SK-N-SH (cell line): ENCODE results near the gene SHB. TPM values are rescaled to one million over a fixed set of nuclear protein-coding genes. Genes with fewer than 3 reads are reported as not detected.
A peak's percentile ranks its signal among the peaks of the same experiment; 100 is the strongest.

Source experiments
- CTCF ChIA-PET: fragments of 300-600, 350-600 bp; formaldehyde crosslinking; extraction: SDS; loops from one replicate; lab custom pipeline; 2021; lab: Yijun Ruan, JAX
- POLR2A ChIA-PET: fragments of 350-600 bp; sonication (Branson Sonifier 250); formaldehyde crosslinking; extraction: SDS; loops from one replicate; lab custom pipeline; 2020; ENCODE audit warnings: antibody characterized with exemption, inconsistent platforms; lab: Yijun Ruan, JAX
- DNase-seq: peaks from one replicate; pipeline ENCODE4 v3.0.0; 2012
- H2AFZ ChIP-seq: fragments of 200-600 bp; sonication (generic); 2 replicates; pipeline ENCODE4 v1.8.1; 2016; ENCODE audit warnings: antibody characterized with exemption, mild to moderate bottlenecking, low read depth
- H3F3A ChIP-seq: fragments of 200-600 bp; sonication (generic); replicated peaks from 2 replicates; pipeline ENCODE3; 2016; ENCODE audit warnings: antibody characterized with exemption, mild to moderate bottlenecking; ENCODE audit not compliant: insufficient read depth
- H3K27ac ChIP-seq, 2 experiments: fragments of 200-500 bp in 1 of 2; fragments of 200-600 bp in 1 of 2; sonication (Bioruptor generic) in 1 of 2; sonication (generic), shearing (Covaris generic) in 1 of 2; 2 replicates each; pipeline versions ENCODE4 v1.5.1 to v1.6.1; 2014 to 2016; ENCODE audit warnings: low read depth in 2 of 2, inconsistent platforms in 1 of 2, low read length in 1 of 2, mild to moderate bottlenecking in 1 of 2, mixed read lengths in 1 of 2
- H3K27me3 ChIP-seq: fragments of 200-600 bp; sonication (generic), shearing (Covaris generic); 2 replicates; pipeline ENCODE4 v1.6.1; 2016; ENCODE audit warnings: mixed run types; ENCODE audit not compliant: insufficient read depth
- H3K36me3 ChIP-seq, 2 experiments: fragments of 200-500 bp in 1 of 2; fragments of 200-600 bp in 1 of 2; sonication (Bioruptor generic) in 1 of 2; sonication (generic) in 1 of 2; replicated peaks in 1 of 2; 2 replicates each; pipeline versions ENCODE3 to v1.5.1; 2014 to 2016; ENCODE audit warnings: low read length in 1 of 2, mild to moderate bottlenecking in 1 of 2; ENCODE audit not compliant: insufficient read depth in 2 of 2, control insufficient read depth in 1 of 2
- H3K4me1 ChIP-seq, 2 experiments: fragments of 200-500 bp in 1 of 2; fragments of 200-600 bp in 1 of 2; sonication (Bioruptor generic) in 1 of 2; sonication (generic), shearing (Covaris generic) in 1 of 2; 2 replicates each; pipeline versions ENCODE4 v1.5.1 to v1.6.1; 2014 to 2016; ENCODE audit warnings: low read depth in 1 of 2, low read length in 1 of 2, mixed run types in 1 of 2; ENCODE audit not compliant: insufficient read depth in 2 of 2, control insufficient read depth in 1 of 2
- H3K4me2 ChIP-seq: fragments of 200-600 bp; sonication (generic), shearing (Covaris generic); 2 replicates; pipeline ENCODE4 v1.6.1; 2017; ENCODE audit warnings: mixed run types
- H3K4me3 ChIP-seq, 2 experiments: fragments of 200-500 bp in 1 of 2; fragments of 200-600 bp in 1 of 2; sonication (Bioruptor generic) in 1 of 2; sonication (generic), shearing (Covaris generic) in 1 of 2; 2 replicates each; pipeline versions ENCODE4 v1.5.1 to v1.8.1; 2014 to 2016; ENCODE audit warnings: low read depth in 2 of 2, inconsistent platforms in 1 of 2, low read length in 1 of 2, mild to moderate bottlenecking in 1 of 2, mixed read lengths in 1 of 2, moderate library complexity in 1 of 2
- H3K79me2 ChIP-seq: fragments of 200-600 bp; sonication (generic); 2 replicates; pipeline ENCODE4 v1.8.1; 2017; ENCODE audit warnings: mild to moderate bottlenecking; ENCODE audit not compliant: insufficient read depth
- H3K9ac ChIP-seq: fragments of 200-600 bp; sonication (generic); 2 replicates; pipeline ENCODE4 v1.6.1; 2017; ENCODE audit warnings: mixed run types
- H3K9me2 ChIP-seq: fragments of 200-600 bp; sonication (generic); 2 replicates; pipeline ENCODE4 v1.6.1; 2017; ENCODE audit warnings: mixed run types
- H3K9me3 ChIP-seq: fragments of 200-600 bp; sonication (generic); 2 replicates; pipeline ENCODE4 v1.6.1; 2017; ENCODE audit warnings: mixed run types, mild to moderate bottlenecking, moderate library complexity
- H4K20me1 ChIP-seq: fragments of 200-600 bp; sonication (generic); 2 replicates; pipeline ENCODE4 v1.6.1; 2017; ENCODE audit warnings: mild to moderate bottlenecking, mixed run types; ENCODE audit not compliant: insufficient read depth
- ELF1 ChIP-seq: IDR thresholded peaks from 2 replicates; pipeline ENCODE4 v1.4.0; 2012
- EZH2phosphoT487 ChIP-seq: fragments of 200-600 bp; sonication (generic); IDR thresholded peaks from 2 replicates; pipeline ENCODE4 v1.6.1; 2017; ENCODE audit warnings: low read depth, mixed run types, mild to moderate bottlenecking, antibody characterized with exemption, moderate library complexity, borderline replicate concordance
- FOXJ3 ChIP-seq: sonication (generic); formaldehyde crosslinking; IDR thresholded peaks from 2 replicates; pipeline ENCODE4 v1.5.1; 2020; ENCODE audit warnings: mild to moderate bottlenecking, missing genetic modification reagents
- MEF2A ChIP-seq: IDR thresholded peaks from 2 replicates; pipeline ENCODE4 v1.4.0; 2012; ENCODE audit warnings: low read depth, borderline replicate concordance
- MXI1 ChIP-seq: IDR thresholded peaks from 2 replicates; pipeline ENCODE4 v1.6.1; 2012; ENCODE audit warnings: mild to moderate bottlenecking, low read depth, low read length, improper control_type of control experiment
- NFIC ChIP-seq: IDR thresholded peaks from 2 replicates; pipeline ENCODE4 v1.4.0; 2012; ENCODE audit warnings: borderline replicate concordance
- POLR2AphosphoS5 ChIP-seq: IDR thresholded peaks from 2 replicates; pipeline ENCODE4 v1.6.1; 2012; ENCODE audit warnings: low read depth, low read length
- RAD21 ChIP-seq: IDR thresholded peaks from 2 replicates; pipeline ENCODE4 v1.6.1; 2012; ENCODE audit warnings: mild to moderate bottlenecking, low read length
- RXRA ChIP-seq: IDR thresholded peaks from 2 replicates; pipeline ENCODE4 v1.4.0; 2012; ENCODE audit warnings: low read depth, mild to moderate bottlenecking, borderline replicate concordance
- SIN3A ChIP-seq: IDR thresholded peaks from 2 replicates; pipeline ENCODE4 v1.6.1; 2012; ENCODE audit warnings: low read depth, mild to moderate bottlenecking, low read length, moderate library complexity, borderline replicate concordance
- TAF1 ChIP-seq: IDR thresholded peaks from 2 replicates; pipeline ENCODE4 v1.6.1; 2012; ENCODE audit warnings: low read depth, mild to moderate bottlenecking, low read length, moderate library complexity, borderline replicate concordance
- TEAD4 ChIP-seq: IDR thresholded peaks from 2 replicates; pipeline ENCODE4 v1.4.0; 2012; ENCODE audit warnings: mild to moderate bottlenecking, borderline replicate concordance; ENCODE audit not compliant: insufficient read depth
- YY1 ChIP-seq: IDR thresholded peaks from 2 replicates; pipeline ENCODE4 v1.4.0; 2012; ENCODE audit warnings: low read depth, mild to moderate bottlenecking
- WGBS: methylation state at CpG from one replicate; pipeline ENCODE4 v1.1.6; 2017; ENCODE audit warnings: low lambda C conversion rate; 5-methylcytosine and 5-hydroxymethylcytosine counted together
- polyA plus RNA-seq, 3 experiments: library from polyadenylated mRNA; depleted of rRNA; stranded (reverse); fragments of >200 nt; gene quantifications; 2 replicates each; pipeline ENCODE4 v1.2.3, GENCODE V29; 2012
- TF ChIP-seq, protein P1 (sequence below): fragments of 200-600 bp; sonication (generic); IDR thresholded peaks from 2 replicates; pipeline ENCODE4 v1.6.1; 2017; ENCODE audit warnings: antibody characterized with exemption, mild to moderate bottlenecking, moderate library complexity
- TF ChIP-seq, protein P2 (sequence below): fragments of 150-350 bp; IDR thresholded peaks from 2 replicates; pipeline ENCODE4 v1.6.1; 2017; ENCODE audit warnings: antibody characterized with exemption, low read length, low read depth, borderline replicate concordance
- TF ChIP-seq, protein P3 (sequence below): IDR thresholded peaks from 2 replicates; pipeline ENCODE4; 2012

SHB gene
- polyA plus RNA-seq, 1 of the 3 experiments (the other 2 are of a cell fraction), result 26.0 TPM

DNA sequence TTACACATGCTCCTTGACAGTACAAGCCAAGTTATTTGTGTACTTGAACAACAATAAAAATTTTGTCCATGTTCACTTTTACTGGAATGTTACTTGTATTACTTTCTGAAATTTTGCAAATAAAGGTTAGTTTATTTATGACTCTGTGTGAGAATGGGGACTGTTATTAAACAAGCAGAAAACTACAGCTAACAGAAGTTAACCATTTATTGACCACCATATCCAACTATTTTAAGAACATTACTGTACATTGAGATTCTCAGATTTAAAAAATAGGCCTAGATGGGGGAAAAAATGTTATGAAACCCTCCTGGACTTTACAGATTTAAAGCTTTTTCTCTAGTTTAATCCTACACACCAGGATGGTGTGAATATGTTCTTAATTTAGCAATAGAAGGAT is 166.9 kb downstream of the SHB start:
- H3K9me3 ChIP-seq, result no peaks in the 10 kb centered on the region
- ChIA-PET CTCF (interaction anchor here (0.8 to 5.0 kb wide), 2 partner anchors 12 to 189 kb away, joined by 3 to 31 read pairs; no protein-coding TSS in a partner anchor), POLR2A (no interaction called here)
- peak overlapping the region; percentile 82 for H3K4me2 ChIP-seq
- H3K4me1 ChIP-seq, result peaks cover 4 to 22% of the 10 kb centered on the region in 2 experiments; a peak in 3 of 4 replicates
- no peak overlapping the region for H2AFZ ChIP-seq
- peaks cover 3 to 9% of the 10 kb centered on the region in 2 experiments for H3K36me3 ChIP-seq
- no peak overlapping the region for H3K4me3 ChIP-seq
- no peak for DNase-seq
- no peak overlapping the region for H3K27ac ChIP-seq
- H4K20me1 ChIP-seq, result no peaks in the 10 kb centered on the region
- H3K9me2 ChIP-seq, result no peaks in the 10 kb centered on the region
- peaks cover 51% of the 10 kb centered on the region for H3K79me2 ChIP-seq
- H3F3A ChIP-seq, result peaks cover 5% of the 10 kb centered on the region
- TF ChIP-seq RXRA (no peak), MXI1 (no peak), TEAD4 (no peak), EZH2phosphoT487 (no peak), FOXJ3 (CRISPR knock-in tag) (no peak), TAF1 (no peak), NFIC (no peak), RAD21 (no peak), ELF1 (no peak), MEF2A (no peak), SIN3A (no peak), POLR2AphosphoS5 (no peak)
- TF ChIP-seq, protein P1, sequence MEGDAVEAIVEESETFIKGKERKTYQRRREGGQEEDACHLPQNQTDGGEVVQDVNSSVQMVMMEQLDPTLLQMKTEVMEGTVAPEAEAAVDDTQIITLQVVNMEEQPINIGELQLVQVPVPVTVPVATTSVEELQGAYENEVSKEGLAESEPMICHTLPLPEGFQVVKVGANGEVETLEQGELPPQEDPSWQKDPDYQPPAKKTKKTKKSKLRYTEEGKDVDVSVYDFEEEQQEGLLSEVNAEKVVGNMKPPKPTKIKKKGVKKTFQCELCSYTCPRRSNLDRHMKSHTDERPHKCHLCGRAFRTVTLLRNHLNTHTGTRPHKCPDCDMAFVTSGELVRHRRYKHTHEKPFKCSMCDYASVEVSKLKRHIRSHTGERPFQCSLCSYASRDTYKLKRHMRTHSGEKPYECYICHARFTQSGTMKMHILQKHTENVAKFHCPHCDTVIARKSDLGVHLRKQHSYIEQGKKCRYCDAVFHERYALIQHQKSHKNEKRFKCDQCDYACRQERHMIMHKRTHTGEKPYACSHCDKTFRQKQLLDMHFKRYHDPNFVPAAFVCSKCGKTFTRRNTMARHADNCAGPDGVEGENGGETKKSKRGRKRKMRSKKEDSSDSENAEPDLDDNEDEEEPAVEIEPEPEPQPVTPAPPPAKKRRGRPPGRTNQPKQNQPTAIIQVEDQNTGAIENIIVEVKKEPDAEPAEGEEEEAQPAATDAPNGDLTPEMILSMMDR, result no peak
- TF ChIP-seq, protein P2, sequence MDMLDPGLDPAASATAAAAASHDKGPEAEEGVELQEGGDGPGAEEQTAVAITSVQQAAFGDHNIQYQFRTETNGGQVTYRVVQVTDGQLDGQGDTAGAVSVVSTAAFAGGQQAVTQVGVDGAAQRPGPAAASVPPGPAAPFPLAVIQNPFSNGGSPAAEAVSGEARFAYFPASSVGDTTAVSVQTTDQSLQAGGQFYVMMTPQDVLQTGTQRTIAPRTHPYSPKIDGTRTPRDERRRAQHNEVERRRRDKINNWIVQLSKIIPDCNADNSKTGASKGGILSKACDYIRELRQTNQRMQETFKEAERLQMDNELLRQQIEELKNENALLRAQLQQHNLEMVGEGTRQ, result no peak
- TF ChIP-seq, protein P3, sequence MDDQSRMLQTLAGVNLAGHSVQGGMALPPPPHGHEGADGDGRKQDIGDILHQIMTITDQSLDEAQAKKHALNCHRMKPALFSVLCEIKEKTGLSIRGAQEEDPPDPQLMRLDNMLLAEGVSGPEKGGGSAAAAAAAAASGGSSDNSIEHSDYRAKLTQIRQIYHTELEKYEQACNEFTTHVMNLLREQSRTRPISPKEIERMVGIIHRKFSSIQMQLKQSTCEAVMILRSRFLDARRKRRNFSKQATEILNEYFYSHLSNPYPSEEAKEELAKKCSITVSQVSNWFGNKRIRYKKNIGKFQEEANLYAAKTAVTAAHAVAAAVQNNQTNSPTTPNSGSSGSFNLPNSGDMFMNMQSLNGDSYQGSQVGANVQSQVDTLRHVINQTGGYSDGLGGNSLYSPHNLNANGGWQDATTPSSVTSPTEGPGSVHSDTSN, result no peak
- TF ChIP-seq, all 33 proteins: peak for 0
- Histone ChIP-seq H3K9ac (no peak overlapping the region), H3K27me3 (no peaks in the 10 kb centered on the region)

DNA sequence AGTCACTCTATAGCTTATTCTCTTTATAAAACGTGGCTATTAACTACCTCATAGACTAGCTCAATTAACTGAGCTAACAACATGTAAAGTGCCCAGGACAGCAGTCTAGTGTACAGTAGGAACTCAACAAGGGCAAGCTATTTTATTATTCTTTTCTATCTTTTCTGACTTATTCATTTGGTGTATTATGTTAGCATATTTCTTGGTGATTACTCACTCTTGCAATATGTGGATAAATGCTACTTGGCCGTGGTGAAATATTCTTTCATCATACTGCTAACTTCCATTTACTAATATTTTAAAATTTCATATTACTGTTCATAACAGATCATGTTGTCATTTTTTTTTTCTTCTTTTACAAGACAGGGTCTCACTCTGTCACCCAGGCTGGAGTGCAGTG is 170.0 kb downstream of the SHB start:
- Histone ChIP-seq H3K9me3 (no peaks in the 10 kb centered on the region), H3K9ac (no peak overlapping the region), H3K4me2 (no peak overlapping the region), H2AFZ (no peak overlapping the region), H3K27ac (0 out of 4 replicates have a peak overlapping the region, but pooled peaks of 1 of the 2 experiments have one; percentile 28), H3K9me2 (no peaks in the 10 kb centered on the region), H3K4me3 (no peak overlapping the region), H3K36me3 (peaks cover 18 to 24% of the 10 kb centered on the region in 2 experiments), H3K79me2 (peaks cover 57% of the 10 kb centered on the region), H3K27me3 (no peaks in the 10 kb centered on the region), H3K4me1 (peaks cover 0 to 13% of the 10 kb centered on the region in 2 experiments; a peak in 3 of 4 replicates), H4K20me1 (no peaks in the 10 kb centered on the region), H3F3A (peaks cover 12% of the 10 kb centered on the region)
- ChIA-PET CTCF (interaction anchor here (1.8 kb wide), 1 partner anchor 14 kb away, joined by 4 read pairs; no protein-coding TSS in a partner anchor), POLR2A (no interaction called here)
- TF ChIP-seq MXI1 (no peak), YY1 (no peak)
- DNase-seq, result no peak
- WGBS, result 89% methylated on average over 2 of the region's 2 CpGs
